Measurements from ENCODE around the gene OAS2.

The OAS2 gene, protein sequence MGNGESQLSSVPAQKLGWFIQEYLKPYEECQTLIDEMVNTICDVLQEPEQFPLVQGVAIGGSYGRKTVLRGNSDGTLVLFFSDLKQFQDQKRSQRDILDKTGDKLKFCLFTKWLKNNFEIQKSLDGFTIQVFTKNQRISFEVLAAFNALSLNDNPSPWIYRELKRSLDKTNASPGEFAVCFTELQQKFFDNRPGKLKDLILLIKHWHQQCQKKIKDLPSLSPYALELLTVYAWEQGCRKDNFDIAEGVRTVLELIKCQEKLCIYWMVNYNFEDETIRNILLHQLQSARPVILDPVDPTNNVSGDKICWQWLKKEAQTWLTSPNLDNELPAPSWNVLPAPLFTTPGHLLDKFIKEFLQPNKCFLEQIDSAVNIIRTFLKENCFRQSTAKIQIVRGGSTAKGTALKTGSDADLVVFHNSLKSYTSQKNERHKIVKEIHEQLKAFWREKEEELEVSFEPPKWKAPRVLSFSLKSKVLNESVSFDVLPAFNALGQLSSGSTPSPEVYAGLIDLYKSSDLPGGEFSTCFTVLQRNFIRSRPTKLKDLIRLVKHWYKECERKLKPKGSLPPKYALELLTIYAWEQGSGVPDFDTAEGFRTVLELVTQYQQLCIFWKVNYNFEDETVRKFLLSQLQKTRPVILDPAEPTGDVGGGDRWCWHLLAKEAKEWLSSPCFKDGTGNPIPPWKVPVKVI

DNA sequence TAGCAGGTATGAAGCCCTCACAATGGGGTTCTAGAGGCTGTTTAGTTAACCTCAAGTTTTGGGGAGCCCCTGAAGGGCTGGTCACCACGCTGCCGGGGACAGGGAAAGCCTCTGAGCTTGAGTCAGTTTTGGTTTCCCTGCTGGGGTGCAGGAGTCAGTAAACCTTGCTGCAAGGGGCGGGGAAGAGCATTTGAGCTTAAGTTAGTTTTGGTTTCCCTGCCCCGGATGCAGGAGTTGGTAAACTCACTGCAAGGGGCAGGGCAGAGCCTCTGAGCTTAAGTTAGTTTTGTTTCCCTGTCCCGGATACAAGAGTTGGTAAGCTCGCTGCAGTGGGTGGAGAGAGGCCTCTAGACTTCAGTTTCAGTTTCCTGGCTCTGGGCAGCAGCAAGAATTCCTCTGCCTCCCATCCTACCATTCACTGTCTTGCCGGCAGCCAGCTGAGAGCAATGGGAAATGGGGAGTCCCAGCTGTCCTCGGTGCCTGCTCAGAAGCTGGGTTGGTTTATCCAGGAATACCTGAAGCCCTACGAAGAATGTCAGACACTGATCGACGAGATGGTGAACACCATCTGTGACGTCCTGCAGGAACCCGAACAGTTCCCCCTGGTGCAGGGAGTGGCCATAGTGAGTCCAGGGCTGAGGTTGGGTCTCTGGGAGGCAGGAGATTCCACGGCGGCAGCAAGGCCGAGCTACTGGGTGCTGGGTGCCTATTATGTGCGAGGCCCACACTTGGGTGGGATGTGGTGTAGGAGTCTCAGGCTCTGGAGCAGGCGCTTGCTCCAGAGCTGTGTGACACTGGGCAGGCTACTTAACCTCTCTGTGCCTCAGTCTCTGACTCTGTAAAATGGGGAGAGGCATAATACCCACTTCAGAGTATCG lies at the start of gene OAS2:
TSS of gene OAS2 (plus strand) at position 357 of the 878 bp plus-strand sequence. CDS start at position 447, 90 bp downstream.
- Histone ChIP-seq H3K27me3 (ENCODE audit: control insufficient read depth in 1 of 2, insufficient read depth in 2 of 2, low read length in 2 of 2) (no peaks in the 10 kb centered on the region), H3K4me1 (ENCODE audit: control insufficient read depth in 1 of 2, insufficient read depth in 2 of 2, low read length in 2 of 2) (peaks cover 4 to 21% of the 10 kb centered on the region in 2 donors), H3K9ac (ENCODE audit: low read depth in 1 of 2, low read length in 2 of 2) (peak within 1 kb of the TSS; percentile 57 to 69), H3K9me3 (ENCODE audit: control insufficient read depth in 1 of 2, low read length in 2 of 2) (peaks cover 0 to 6% of the 10 kb centered on the region in 2 donors), H3K4me3 (ENCODE audit: low read depth in 1 of 2, low read length in 2 of 2) (peak within 1 kb of the TSS; percentile 80 to 88), H3K36me3 (ENCODE audit: control insufficient read depth in 1 of 2, insufficient read depth in 2 of 2, low read length in 2 of 2) (no peaks in the 10 kb centered on the region), H3K27ac (ENCODE audit: low read depth, low read length) (peak within 1 kb of the TSS; percentile 63)

DNA sequence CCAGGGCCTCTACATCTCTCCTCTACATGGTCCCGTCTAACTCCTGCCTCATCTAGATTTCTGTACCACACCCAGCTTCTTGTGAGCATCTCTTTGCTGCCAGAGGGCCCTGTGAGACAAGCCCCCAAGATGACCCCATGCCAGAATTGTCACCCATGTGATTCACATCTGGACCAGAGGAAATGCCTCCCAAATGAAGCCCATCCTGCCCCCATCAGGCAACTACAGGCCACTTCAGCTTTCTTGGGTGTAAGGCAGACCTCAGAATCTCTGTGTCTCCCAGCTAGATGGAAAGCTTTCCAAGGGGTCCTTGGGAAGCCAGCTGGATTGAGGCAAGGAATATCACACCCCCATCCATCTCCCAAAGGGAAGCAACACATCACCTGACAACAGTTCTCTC lies 49.3 kb upstream of the OAS2 start:
- H3K36me3 ChIP-seq (ENCODE audit: control insufficient read depth in 1 of 2, insufficient read depth in 2 of 2, low read length in 2 of 2), result no peaks in the 10 kb centered on the region
- no peaks in the 10 kb centered on the region for H3K27me3 ChIP-seq (ENCODE audit: control insufficient read depth in 1 of 2, insufficient read depth in 2 of 2, low read length in 2 of 2)
- H3K4me1 ChIP-seq (ENCODE audit: control insufficient read depth in 1 of 2, insufficient read depth in 2 of 2, low read length in 2 of 2), result peaks cover 16 to 21% of the 10 kb centered on the region in 2 donors
- no peak overlapping the region for H3K27ac ChIP-seq (ENCODE audit: low read depth, low read length)
- no peak overlapping the region for H3K9ac ChIP-seq (ENCODE audit: low read depth in 1 of 2, low read length in 2 of 2)
- no peaks in the 10 kb centered on the region for H3K9me3 ChIP-seq (ENCODE audit: control insufficient read depth in 1 of 2, low read length in 2 of 2)
- H3K4me3 ChIP-seq (ENCODE audit: low read depth in 1 of 2, low read length in 2 of 2), result no peak overlapping the region

DNA sequence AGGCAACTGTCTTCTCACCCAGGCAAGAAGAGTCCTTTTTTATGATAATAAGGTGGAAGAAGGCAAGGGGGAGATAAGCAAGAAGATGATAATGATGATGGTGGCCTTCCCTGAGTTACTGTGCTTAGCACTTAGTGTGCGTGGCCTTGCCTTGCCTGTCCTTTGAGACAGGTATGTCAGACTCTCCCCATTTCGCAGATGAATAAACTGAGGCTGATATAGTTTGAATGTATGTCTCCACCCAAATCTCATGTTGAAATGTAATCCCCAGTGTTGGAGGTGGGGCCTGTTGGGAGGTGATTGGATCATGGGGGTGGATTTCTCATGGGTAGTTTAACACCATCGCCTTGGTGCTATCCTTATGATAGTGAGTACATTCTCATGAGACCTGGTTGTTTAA lies 48.6 kb upstream of the OAS2 start:
- Histone ChIP-seq H3K36me3 (ENCODE audit: control insufficient read depth in 1 of 2, insufficient read depth in 2 of 2, low read length in 2 of 2) (no peaks in the 10 kb centered on the region), H3K27me3 (ENCODE audit: control insufficient read depth in 1 of 2, insufficient read depth in 2 of 2, low read length in 2 of 2) (no peaks in the 10 kb centered on the region), H3K9me3 (ENCODE audit: control insufficient read depth in 1 of 2, low read length in 2 of 2) (no peaks in the 10 kb centered on the region), H3K4me3 (ENCODE audit: low read depth in 1 of 2, low read length in 2 of 2) (no peak overlapping the region), H3K27ac (ENCODE audit: low read depth, low read length) (no peak overlapping the region), H3K9ac (ENCODE audit: low read depth in 1 of 2, low read length in 2 of 2) (no peak overlapping the region), H3K4me1 (ENCODE audit: control insufficient read depth in 1 of 2, insufficient read depth in 2 of 2, low read length in 2 of 2) (peaks cover 12 to 15% of the 10 kb centered on the region in 2 donors)

DNA sequence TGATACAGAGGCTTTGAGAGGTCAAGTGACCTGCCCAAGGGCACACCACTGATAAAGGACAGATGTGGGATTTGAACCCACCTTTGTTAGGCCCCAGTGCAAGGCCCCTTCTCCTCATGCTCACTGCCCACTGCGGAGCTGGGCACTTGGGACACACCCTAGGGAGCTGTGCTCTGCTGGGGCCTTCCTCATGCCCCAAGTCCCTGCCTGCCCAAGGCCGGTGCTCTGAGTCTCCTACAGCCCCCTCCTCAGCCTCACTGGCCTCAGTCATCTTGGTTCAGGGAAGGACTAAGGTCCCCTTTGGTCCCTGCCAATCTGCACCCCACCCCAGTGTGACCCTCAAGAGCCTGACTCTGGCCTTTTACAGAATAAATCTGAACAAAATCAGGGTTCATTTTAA lies 48.0 kb upstream of the OAS2 start:
- no peak overlapping the region for H3K27ac ChIP-seq (ENCODE audit: low read depth, low read length)
- no peaks in the 10 kb centered on the region for H3K27me3 ChIP-seq (ENCODE audit: control insufficient read depth in 1 of 2, insufficient read depth in 2 of 2, low read length in 2 of 2)
- no peaks in the 10 kb centered on the region for H3K36me3 ChIP-seq (ENCODE audit: control insufficient read depth in 1 of 2, insufficient read depth in 2 of 2, low read length in 2 of 2)
- H3K9ac ChIP-seq (ENCODE audit: low read depth in 1 of 2, low read length in 2 of 2), result no peak overlapping the region
- H3K9me3 ChIP-seq (ENCODE audit: control insufficient read depth in 1 of 2, low read length in 2 of 2), result no peaks in the 10 kb centered on the region
- H3K4me3 ChIP-seq (ENCODE audit: low read depth in 1 of 2, low read length in 2 of 2), result no peak overlapping the region
- peaks cover 8 to 10% of the 10 kb centered on the region in 2 donors for H3K4me1 ChIP-seq (ENCODE audit: control insufficient read depth in 1 of 2, insufficient read depth in 2 of 2, low read length in 2 of 2)

DNA sequence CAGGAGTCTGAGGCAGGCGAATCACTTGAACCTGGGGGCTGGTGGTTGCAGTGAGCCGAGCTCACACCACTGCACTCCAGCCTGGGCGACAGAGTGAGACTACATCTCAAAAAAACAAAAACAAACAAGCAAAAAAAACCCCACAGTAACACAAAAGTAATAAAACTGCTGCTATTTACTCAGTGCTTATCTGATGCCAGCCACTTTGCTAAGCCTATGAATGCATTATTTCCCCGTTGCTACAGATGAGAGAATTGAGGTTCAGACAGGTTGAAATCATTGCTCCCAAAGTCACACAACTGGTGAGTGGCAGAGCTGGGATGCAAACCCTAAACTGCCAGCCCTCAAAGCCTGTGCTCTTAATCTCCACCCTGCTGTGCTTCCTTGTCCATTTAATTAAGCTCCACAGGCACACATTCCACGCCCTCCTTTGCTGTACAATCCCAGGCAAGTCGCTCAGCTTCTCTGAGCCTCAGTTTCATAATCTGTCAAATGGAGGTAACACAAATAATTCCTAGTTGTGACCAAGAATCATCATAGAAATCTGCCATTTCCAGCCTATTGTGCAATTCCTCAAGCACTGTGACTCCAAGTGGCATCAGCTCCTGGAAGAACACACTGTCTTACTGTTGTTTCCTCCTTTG lies 45.7 kb upstream of the OAS2 start:
- Histone ChIP-seq H3K9ac (ENCODE audit: low read depth in 1 of 2, low read length in 2 of 2) (no peak overlapping the region), H3K27ac (ENCODE audit: low read depth, low read length) (no peak overlapping the region), H3K36me3 (ENCODE audit: control insufficient read depth in 1 of 2, insufficient read depth in 2 of 2, low read length in 2 of 2) (no peaks in the 10 kb centered on the region), H3K9me3 (ENCODE audit: control insufficient read depth in 1 of 2, low read length in 2 of 2) (no peaks in the 10 kb centered on the region), H3K4me3 (ENCODE audit: low read depth in 1 of 2, low read length in 2 of 2) (no peak overlapping the region), H3K4me1 (ENCODE audit: control insufficient read depth in 1 of 2, insufficient read depth in 2 of 2, low read length in 2 of 2) (peaks cover 0 to 10% of the 10 kb centered on the region in 2 donors), H3K27me3 (ENCODE audit: control insufficient read depth in 1 of 2, insufficient read depth in 2 of 2, low read length in 2 of 2) (no peaks in the 10 kb centered on the region)

DNA sequence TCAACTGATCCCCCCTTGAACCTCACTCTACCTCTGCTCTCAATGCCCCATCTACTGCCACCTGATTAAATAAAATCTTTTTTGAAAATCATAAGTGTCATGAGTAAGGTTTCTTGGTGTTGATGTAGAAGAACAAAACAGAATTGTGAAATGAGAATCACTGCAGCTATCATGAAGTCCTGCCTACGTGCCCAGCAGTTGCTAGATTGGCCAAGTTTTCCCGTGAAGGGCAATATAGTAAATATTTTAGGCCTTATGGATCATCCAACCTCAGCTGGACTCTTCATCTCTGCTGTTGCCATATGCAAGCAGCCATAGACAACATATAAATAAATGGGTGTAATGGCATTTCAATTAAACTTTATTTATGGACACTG lies 45.2 kb upstream of the OAS2 start:
- no peaks in the 10 kb centered on the region for H3K36me3 ChIP-seq (ENCODE audit: control insufficient read depth in 1 of 2, insufficient read depth in 2 of 2, low read length in 2 of 2)
- no peak overlapping the region for H3K9ac ChIP-seq (ENCODE audit: low read depth in 1 of 2, low read length in 2 of 2)
- H3K4me3 ChIP-seq (ENCODE audit: low read depth in 1 of 2, low read length in 2 of 2), result no peak overlapping the region
- no peaks in the 10 kb centered on the region for H3K27me3 ChIP-seq (ENCODE audit: control insufficient read depth in 1 of 2, insufficient read depth in 2 of 2, low read length in 2 of 2)
- H3K4me1 ChIP-seq (ENCODE audit: control insufficient read depth in 1 of 2, insufficient read depth in 2 of 2, low read length in 2 of 2), result peaks cover 0 to 9% of the 10 kb centered on the region in 2 donors
- H3K27ac ChIP-seq (ENCODE audit: low read depth, low read length), result no peak overlapping the region
- H3K9me3 ChIP-seq (ENCODE audit: control insufficient read depth in 1 of 2, low read length in 2 of 2), result no peaks in the 10 kb centered on the region

DNA sequence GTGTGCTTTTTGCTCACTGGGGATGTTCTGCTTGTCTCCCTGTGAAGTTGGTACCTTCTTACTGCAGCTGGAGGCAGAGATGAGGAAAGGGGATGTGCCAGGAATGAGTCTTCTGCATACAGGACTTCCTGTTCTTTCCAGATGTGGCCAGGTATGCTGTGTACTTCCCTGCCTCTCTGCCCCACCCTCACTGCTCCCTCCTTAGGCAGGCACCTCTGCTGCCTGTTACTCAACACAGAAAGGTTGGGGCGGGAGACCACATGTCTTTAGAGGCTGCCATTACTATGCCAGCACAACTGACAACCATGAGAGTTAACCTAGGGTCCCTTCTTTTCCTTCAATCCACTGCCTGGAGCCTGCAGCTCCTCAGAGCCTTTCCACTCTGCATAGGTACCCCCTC lies 42.1 kb upstream of the OAS2 start:
- Histone ChIP-seq H3K9ac (ENCODE audit: low read depth in 1 of 2, low read length in 2 of 2) (no peak overlapping the region), H3K4me3 (ENCODE audit: low read depth in 1 of 2, low read length in 2 of 2) (no peak overlapping the region), H3K4me1 (ENCODE audit: control insufficient read depth in 1 of 2, insufficient read depth in 2 of 2, low read length in 2 of 2) (peaks cover 16 to 24% of the 10 kb centered on the region in 2 donors), H3K27ac (ENCODE audit: low read depth, low read length) (no peak overlapping the region), H3K36me3 (ENCODE audit: control insufficient read depth in 1 of 2, insufficient read depth in 2 of 2, low read length in 2 of 2) (no peaks in the 10 kb centered on the region), H3K9me3 (ENCODE audit: control insufficient read depth in 1 of 2, low read length in 2 of 2) (no peaks in the 10 kb centered on the region), H3K27me3 (ENCODE audit: control insufficient read depth in 1 of 2, insufficient read depth in 2 of 2, low read length in 2 of 2) (no peaks in the 10 kb centered on the region)

DNA sequence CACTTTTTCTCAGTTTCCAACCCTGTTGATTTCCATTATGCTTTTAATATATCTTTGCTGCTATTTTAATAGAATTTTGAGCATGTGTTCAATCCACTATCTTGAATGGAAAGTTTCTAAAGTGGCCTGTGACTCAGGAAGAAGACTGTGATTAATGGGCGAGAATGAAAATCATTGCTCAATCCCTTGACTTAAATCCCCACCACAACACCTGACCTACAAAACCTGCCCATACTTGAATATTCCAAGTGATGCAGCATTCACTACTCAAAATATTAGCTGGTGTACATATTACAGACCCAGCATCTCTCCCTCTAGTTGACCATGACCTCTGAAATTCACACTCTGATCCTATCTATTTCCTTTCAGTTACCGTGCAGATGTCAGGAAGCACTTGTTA lies 41.4 kb upstream of the OAS2 start:
- Histone ChIP-seq H3K4me1 (ENCODE audit: control insufficient read depth in 1 of 2, insufficient read depth in 2 of 2, low read length in 2 of 2) (peaks cover 16 to 24% of the 10 kb centered on the region in 2 donors), H3K27ac (ENCODE audit: low read depth, low read length) (no peak overlapping the region), H3K4me3 (ENCODE audit: low read depth in 1 of 2, low read length in 2 of 2) (no peak overlapping the region), H3K27me3 (ENCODE audit: control insufficient read depth in 1 of 2, insufficient read depth in 2 of 2, low read length in 2 of 2) (no peaks in the 10 kb centered on the region), H3K9me3 (ENCODE audit: control insufficient read depth in 1 of 2, low read length in 2 of 2) (no peaks in the 10 kb centered on the region), H3K9ac (ENCODE audit: low read depth in 1 of 2, low read length in 2 of 2) (no peak overlapping the region), H3K36me3 (ENCODE audit: control insufficient read depth in 1 of 2, insufficient read depth in 2 of 2, low read length in 2 of 2) (no peaks in the 10 kb centered on the region)

DNA sequence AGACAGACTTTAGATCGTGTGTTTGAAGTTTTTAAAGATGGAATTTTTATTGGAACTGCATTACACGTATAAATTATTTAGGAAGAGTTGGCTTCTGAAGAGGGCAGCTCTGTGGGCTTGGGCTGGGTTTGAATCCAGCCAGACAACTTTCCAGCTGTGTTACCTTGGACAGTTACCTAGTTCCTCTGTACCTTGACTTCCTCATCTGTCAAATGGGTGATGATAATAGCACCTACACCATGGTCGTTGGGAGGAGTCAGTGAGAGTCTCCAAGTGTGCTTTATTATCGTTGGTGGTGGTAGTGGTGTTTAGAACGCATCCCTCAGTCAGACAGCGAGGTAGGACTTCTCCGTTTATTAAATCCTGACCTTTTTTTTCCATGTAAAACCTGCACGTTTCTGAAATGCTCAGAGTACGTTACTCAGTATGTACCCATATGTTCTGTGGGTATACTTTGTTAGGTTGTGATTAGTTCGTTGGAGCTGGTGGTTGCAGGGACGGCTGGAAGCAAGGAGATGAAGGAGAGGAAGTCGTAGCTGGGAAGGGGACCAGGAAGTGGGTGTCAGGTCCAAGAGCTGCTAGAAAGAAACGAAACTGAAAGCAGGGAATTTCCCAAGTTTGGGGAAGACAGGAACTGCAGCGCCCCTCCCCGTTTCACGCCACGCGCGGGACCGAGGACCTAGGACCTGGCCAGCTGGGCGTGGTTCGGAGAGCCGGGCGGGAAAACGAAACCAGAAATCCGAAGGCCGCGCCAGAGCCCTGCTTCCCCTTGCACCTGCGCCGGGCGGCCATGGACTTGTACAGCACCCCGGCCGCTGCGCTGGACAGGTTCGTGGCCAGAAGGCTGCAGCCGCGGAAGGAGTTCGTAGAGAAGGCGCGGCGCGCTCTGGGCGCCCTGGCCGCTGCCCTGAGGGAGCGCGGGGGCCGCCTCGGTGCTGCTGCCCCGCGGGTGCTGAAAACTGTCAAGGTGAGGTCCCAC lies 40.3 kb upstream of the OAS2 start, which contains the start of gene OAS3:
TSS of gene OAS3 (plus strand) at position 734 of the 979 bp plus-strand sequence. CDS start at position 791, 57 bp downstream.
- Histone ChIP-seq H3K4me3 (ENCODE audit: low read depth in 1 of 2, low read length in 2 of 2) (peak within 1 kb of the TSS; percentile 69 to 76), H3K4me1 (ENCODE audit: control insufficient read depth in 1 of 2, insufficient read depth in 2 of 2, low read length in 2 of 2) (peaks cover 16 to 19% of the 10 kb centered on the region in 2 donors), H3K27me3 (ENCODE audit: control insufficient read depth in 1 of 2, insufficient read depth in 2 of 2, low read length in 2 of 2) (no peaks in the 10 kb centered on the region), H3K9me3 (ENCODE audit: control insufficient read depth in 1 of 2, low read length in 2 of 2) (no peaks in the 10 kb centered on the region), H3K36me3 (ENCODE audit: control insufficient read depth in 1 of 2, insufficient read depth in 2 of 2, low read length in 2 of 2) (no peaks in the 10 kb centered on the region), H3K27ac (ENCODE audit: low read depth, low read length) (peak within 1 kb of the TSS; percentile 22), H3K9ac (ENCODE audit: low read depth in 1 of 2, low read length in 2 of 2) (peak within 1 kb of the TSS; percentile 65 to 66)

All from duodenal mucosa (tissue), 2 donors.